Measurements from ENCODE around the gene WIPI1.
"Not testable (repeated sequence)": the region's sequence is repeated elsewhere in the genome, so short reads cannot be mapped to it uniquely, and the experiment has no call there.

WIPI1 gene

DNA sequence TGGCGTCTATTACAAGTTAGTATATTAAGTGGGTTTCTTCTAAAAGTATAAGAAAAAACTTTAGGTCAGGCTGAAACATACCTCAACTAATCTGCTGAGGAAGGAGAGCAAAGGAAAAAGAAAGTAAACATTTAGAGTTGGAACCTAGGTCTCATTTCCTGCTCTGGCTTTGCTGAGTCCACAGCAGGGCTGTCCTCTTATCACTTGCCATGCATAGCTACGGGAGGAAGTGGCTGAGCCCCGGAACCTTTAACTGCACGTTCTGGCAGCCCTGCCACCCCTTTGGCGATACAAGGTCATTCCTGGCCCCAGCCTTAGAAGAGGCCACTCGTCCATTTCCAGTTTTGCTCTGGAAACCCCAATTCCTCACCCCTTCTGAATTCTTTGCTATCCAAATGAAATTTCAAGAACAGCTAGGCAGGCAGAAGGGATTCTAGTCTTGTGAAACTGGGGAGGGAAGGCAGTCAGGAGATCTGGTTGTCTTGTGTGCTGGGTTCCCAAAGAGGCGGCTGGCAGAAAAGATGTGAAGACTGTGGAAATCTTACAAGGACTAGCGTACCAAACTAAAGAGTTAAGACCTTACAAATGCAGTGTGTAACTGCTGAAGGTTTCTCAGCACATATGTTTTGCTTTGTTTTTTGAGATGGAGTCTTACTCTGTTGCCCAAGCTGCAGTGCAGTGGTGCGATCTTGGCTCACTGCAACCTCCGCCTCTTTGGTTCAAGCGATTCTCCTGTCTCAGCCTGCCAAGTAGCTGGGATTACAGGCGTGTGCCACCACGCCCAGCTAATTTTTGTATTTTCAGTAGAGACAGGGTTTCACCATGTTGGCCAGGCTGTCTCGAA lies 19.1 kb downstream of the WIPI1 start:
- no peak for DNase-seq

DNA sequence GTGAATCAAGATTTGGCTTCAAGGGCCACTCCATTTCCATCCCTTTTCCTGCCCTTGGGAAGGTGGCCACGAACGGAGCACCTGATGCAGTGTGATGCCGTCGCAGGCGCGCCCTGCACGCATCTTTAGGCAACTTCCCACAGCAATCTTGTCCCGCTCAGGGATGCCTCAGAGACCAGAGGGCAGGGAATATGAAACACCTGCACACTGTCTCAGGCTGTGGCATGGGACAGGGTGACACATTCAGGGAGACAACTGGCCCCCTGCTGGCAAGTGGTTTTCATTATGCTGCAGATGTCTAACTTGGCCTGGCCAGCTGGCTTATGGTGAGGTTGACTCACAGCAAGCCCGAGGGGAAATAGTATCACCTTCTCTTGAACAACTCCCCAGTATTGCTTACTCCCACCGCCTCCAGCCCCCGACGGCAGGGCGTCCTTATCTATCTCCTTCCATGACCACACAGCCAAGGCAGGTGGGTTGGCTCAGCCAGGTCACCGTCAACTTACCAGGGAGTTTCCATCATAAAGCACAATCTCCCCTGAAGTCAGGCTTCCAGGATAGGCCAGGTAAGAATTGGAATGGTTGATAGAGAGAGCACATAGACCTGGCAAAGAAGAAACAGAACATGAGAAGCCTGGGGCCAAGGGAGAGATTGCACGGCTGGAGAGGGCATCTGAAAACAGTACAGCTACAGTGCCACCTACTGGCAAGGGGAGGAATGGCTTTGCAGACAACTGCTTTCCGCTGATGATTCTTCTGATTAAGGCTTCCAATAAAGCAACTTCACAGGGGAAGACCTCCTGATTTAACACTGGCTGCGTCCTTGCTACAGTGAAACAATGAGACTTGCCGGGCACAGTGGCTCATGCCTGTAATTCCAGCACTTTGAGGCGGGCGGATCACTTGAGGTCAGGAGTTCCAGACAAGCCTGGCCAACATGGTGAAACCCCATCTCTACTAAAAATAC lies 21.1 kb downstream of the WIPI1 start:
- peak; percentile 66 for DNase-seq

DNA sequence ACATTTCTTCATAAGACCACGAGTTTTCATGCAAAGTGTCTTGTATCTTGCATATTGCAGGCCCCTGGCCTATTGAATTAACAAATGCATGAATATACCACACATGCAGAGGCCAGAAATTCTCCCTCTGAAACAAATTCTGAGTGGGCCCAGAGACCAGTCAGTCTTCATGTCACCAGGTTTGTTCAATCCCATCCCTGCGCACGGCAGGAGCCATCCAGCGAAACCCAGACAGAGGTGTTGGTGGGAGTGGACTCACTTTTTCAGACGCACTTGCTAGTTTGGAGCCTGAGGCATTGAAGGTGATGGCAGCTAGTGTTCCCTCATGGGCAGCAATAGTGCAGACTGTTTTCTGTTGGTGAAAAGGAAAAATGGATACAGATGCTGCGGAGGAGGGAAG lies 21.9 kb downstream of the WIPI1 start:
- no peak for DNase-seq

DNA sequence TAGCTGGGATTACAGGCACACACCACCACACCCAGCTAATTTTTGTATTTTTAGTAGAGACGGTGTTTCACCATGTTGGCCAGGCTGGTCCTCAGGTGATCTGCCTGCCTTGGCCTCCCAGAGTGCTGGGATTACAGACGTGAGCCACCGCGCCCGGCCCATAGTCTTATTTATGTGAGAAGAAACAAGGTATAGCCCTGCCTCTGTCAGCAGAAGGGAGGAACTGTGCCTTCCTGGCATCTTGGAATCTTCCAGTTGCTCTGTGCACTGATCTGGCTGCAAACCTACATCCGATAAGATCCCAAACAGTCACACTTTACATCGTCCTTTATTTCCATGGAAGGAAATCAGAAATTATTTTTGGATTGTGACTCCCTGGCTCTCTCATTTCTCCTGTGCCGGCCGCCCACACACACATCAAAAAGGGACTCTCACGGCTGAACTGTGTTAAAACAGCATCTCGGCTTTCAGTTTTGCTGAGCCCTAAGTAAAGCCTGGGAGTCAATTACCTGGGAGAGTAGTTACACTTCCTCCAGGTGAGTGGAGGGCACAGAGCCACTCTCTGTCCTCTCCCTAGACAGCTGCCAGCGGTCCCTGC lies 23.3 kb downstream of the WIPI1 start:
- DNase-seq = no peak

- no peak for DNase-seq
Measured at GRCh38 chr17:68433211-68433610, 24.1 kb downstream of the WIPI1 start.

GRCh38 chr17:68432086-68432864 lies 25.0 kb downstream of the WIPI1 start:
- no peak for DNase-seq

GRCh38 chr17:68431661-68432071 lies 25.6 kb downstream of the WIPI1 start:
- DNase-seq = no peak

- DNase-seq = no peak
Measured at GRCh38 chr17:68431045-68431608, 26.2 kb downstream of the WIPI1 start.

DNA sequence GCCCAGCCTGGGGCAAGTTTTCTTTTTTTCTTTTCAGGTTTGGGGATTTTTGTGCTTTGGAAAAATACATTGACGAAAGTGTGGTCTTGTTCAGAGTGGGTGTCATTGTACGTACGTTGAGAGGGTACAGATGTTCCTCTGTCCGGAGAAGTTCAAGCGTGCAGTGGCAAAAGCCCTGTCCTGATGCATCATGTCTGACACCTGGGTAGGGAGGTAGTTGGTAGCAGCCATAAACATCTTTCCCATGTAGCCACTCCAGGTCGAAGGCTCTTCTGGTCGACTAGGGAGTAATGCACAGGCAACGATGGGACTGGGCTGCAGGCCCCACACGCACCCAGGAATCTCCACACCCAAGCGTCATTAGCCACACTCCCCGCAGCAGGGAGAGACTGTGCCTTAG lies 27.4 kb downstream of the WIPI1 start:
- no peak for DNase-seq

- DNase-seq = no peak
Measured at GRCh38 chr17:68428498-68429172, 28.7 kb downstream of the WIPI1 start.

GRCh38 chr17:68427575-68427974 lies 29.7 kb downstream of the WIPI1 start:
- no peak for DNase-seq

DNA sequence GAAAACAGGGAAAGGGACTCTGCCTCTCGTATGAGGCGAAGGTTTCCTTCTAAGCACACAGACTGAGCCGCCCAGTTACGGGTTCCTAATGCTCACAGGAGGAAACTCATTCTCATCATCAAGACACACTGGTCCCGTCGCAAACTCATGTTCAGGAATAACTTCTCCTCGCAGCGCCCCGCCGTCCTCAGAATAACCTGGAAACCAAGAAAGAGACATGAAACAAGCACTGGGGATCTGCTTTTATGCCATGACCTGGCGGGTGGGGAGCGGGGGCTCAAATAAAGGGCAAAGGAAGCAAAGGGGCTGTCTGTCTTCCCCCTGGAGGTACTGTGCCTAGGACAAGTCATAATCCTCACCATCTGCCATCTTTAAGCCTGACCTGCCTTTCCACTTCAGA lies 31.3 kb downstream of the WIPI1 start:
- DNase-seq = no peak

- no peak for DNase-seq
Measured at GRCh38 chr17:68424861-68425260, 32.4 kb downstream of the WIPI1 start.

GRCh38 chr17:68424203-68424602 lies 33.1 kb downstream of the WIPI1 start:
- DNase-seq = no peak

GRCh38 chr17:68423251-68423650 lies 34.0 kb downstream of the WIPI1 start:
- DNase-seq = no peak

- DNase-seq = no peak
Measured at GRCh38 chr17:68422821-68423220, 34.5 kb downstream of the WIPI1 start.

DNA sequence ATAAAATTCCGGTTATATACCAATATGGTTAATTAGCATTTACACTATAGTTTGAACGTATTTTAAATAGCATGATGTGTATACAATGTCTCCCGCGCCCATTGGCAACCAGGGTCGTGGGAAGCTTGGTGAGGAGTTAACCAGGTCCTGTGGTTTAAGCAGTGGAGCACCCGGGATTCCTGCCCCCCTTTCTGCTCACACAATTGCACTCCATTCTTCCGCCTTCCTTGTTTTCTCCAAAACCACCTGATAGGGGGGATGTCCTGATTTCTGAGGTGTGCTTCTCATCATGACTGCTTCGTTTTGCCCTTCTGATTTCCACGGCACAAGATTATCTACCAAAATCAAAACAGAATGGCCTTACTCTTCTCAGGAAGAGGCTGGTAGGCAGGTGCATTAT lies 35.8 kb downstream of the WIPI1 start:
- DNase-seq = no peak

DNA sequence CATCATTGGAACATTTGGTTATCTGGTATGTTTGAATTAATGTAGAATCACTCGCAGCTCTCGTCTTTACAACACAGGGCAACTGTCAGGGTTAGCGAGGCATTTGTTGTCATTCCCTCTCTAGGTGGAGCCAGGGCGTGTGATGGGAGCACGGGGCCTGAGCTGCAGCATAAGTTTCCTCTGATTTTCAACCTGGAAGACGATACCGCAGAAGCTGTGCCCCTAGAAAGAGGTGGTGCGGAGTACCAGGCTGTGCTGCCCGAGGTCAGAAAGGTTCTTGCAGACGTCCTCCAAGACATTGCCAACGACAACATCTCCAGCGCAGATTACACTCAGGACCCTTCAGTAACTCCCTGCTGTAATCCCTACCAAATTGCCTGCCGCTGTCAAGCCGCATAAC lies 37.2 kb downstream of the WIPI1 start:
- DNase-seq = no peak

- DNase-seq = no peak
Measured at GRCh38 chr17:68418876-68419275, 38.4 kb downstream of the WIPI1 start.

GRCh38 chr17:68417317-68417716 lies 40.0 kb downstream of the WIPI1 start:
- DNase-seq = no peak

- not testable (repeated sequence) for DNase-seq
Measured at GRCh38 chr17:68414901-68415300, 42.4 kb downstream of the WIPI1 start.

Data from T1000 (cell line).